WERI-Rb-1 (cell line): ENCODE measurements around the gene MGAT5.

Experiments used
- DNase-seq: peaks from one replicate; pipeline ENCODE4 v3.0.0-alpha.2; 2020
- H3K27ac ChIP-seq: fragments of 250-450 bp; sonication (Bioruptor Pico); 2 replicates; pipeline ENCODE4 v1.5.1; 2020; ENCODE audit warnings: mild to moderate bottlenecking, moderate library complexity
- H3K27me3 ChIP-seq: fragments of 250-450 bp; sonication (Bioruptor Pico); 2 replicates; pipeline ENCODE4 v1.5.1; 2021; ENCODE audit warnings: mild to moderate bottlenecking, low read depth, moderate library complexity; ENCODE audit not compliant: insufficient read depth, severe bottlenecking
- H3K36me3 ChIP-seq: fragments of 250-450 bp; sonication (Bioruptor Pico); 2 replicates; pipeline ENCODE4 v1.5.1; 2020; ENCODE audit warnings: mild to moderate bottlenecking, moderate library complexity
- H3K4me3 ChIP-seq: 2 replicates; pipeline ENCODE4 v1.5.1; 2011; ENCODE audit warnings: low read depth, mild to moderate bottlenecking, control low read depth, low read length
- H3K9me3 ChIP-seq: fragments of 250-450 bp; sonication (Bioruptor Pico); 2 replicates; pipeline ENCODE4 v1.5.1; 2021; ENCODE audit warnings: mild to moderate bottlenecking, moderate library complexity; ENCODE audit not compliant: severe bottlenecking
- TF ChIP-seq, protein P1 (sequence below): IDR thresholded peaks from 2 replicates; pipeline ENCODE4 v1.5.1; 2011; ENCODE audit warnings: low read depth, mild to moderate bottlenecking, control low read depth, inconsistent platforms, low read length

MGAT5 gene

GRCh38 chr2:134438371-134438770 lies 184.5 kb downstream of the MGAT5 start:
- no peak overlapping the region for H3K27ac ChIP-seq
- no peak overlapping the region for H3K4me3 ChIP-seq
- DNase-seq: no peak
- H3K36me3 ChIP-seq: peaks cover 35% of the 10 kb centered on the region
- TF ChIP-seq, protein P1, sequence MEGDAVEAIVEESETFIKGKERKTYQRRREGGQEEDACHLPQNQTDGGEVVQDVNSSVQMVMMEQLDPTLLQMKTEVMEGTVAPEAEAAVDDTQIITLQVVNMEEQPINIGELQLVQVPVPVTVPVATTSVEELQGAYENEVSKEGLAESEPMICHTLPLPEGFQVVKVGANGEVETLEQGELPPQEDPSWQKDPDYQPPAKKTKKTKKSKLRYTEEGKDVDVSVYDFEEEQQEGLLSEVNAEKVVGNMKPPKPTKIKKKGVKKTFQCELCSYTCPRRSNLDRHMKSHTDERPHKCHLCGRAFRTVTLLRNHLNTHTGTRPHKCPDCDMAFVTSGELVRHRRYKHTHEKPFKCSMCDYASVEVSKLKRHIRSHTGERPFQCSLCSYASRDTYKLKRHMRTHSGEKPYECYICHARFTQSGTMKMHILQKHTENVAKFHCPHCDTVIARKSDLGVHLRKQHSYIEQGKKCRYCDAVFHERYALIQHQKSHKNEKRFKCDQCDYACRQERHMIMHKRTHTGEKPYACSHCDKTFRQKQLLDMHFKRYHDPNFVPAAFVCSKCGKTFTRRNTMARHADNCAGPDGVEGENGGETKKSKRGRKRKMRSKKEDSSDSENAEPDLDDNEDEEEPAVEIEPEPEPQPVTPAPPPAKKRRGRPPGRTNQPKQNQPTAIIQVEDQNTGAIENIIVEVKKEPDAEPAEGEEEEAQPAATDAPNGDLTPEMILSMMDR: no peak
- no peaks in the 10 kb centered on the region for H3K9me3 ChIP-seq
- H3K27me3 ChIP-seq: no peaks in the 10 kb centered on the region

GRCh38 chr2:134440336-134440909 lies 186.6 kb downstream of the MGAT5 start:
- no peaks in the 10 kb centered on the region for H3K27me3 ChIP-seq
- H3K9me3 ChIP-seq: no peaks in the 10 kb centered on the region
- peaks cover 30% of the 10 kb centered on the region for H3K36me3 ChIP-seq
- DNase-seq: no peak
- no peak overlapping the region for H3K27ac ChIP-seq
- no peak overlapping the region for H3K4me3 ChIP-seq
- TF ChIP-seq, protein P1: no peak

DNA sequence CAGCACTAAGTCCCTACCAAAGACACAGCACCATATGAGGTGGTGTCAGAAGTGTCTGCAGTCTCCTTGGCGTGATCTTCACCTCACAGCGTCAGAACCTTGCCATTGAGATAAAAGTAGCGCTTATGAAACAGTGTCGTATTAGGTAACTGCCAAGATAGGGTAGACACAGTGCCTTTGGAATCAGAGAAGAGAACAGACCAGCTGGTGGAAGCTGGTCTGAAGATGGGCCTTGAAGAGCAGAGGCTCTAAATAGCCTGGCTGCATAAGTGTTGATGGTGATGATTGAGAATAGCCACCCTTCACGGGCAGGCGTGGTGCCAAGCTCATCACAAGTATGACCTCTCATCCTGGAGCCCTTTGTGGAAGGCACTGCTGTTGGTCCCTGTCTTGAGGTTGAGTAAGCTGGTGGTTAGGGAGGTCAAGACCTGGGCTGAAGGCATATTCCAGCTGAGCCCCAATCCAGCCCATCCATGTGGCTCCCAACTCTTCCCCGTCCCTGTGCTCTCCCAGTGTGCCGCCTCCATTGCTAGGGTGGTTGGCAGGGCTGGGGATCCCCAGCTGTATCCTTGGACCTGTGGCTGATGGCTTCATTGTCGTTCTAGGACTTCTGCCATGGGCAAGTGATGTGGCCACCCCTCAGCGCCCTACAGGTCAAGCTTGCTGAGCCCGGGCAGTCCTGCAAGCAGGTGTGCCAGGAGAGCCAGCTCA lies 187.4 kb downstream of the MGAT5 start:
- Histone ChIP-seq H3K9me3 (no peaks in the 10 kb centered on the region), H3K36me3 (peaks cover 22% of the 10 kb centered on the region), H3K27me3 (no peaks in the 10 kb centered on the region), H3K4me3 (no peak overlapping the region), H3K27ac (no peak overlapping the region)
- no peak for DNase-seq
- TF ChIP-seq, protein P1: no peak

GRCh38 chr2:134443814-134444480 lies 190.1 kb downstream of the MGAT5 start:
- TF ChIP-seq, protein P1: no peak
- Histone ChIP-seq H3K27me3 (no peaks in the 10 kb centered on the region), H3K36me3 (peaks cover 19% of the 10 kb centered on the region), H3K9me3 (no peaks in the 10 kb centered on the region), H3K4me3 (no peak overlapping the region), H3K27ac (no peak overlapping the region)
- DNase-seq: no peak

DNA sequence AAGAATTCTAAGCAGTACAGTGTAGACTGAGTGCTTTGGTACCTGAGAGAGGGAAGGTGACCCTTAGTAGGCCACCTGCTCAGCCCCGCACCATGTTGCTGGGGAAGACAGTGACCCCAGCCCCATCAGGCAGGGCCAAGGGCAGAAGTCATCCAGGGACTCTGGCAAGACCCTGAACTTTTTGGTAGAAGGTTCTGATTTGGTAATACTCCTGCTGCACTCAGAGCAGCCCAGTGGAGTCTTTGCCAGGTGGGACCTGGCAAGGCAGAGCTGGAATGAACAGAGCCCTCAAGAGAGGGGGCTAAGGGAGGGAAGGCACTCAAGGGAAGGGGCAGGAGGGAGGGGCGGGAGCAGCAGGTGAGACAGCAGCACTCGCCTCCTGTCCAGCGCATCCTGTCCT lies 191.2 kb downstream of the MGAT5 start:
- TF ChIP-seq, protein P1: no peak
- H3K4me3 ChIP-seq: no peak overlapping the region
- no peaks in the 10 kb centered on the region for H3K9me3 ChIP-seq
- DNase-seq: no peak
- peaks cover 20% of the 10 kb centered on the region for H3K36me3 ChIP-seq
- no peaks in the 10 kb centered on the region for H3K27me3 ChIP-seq
- no peak overlapping the region for H3K27ac ChIP-seq
